Peyer's patch (tissue), 4 donors: ENCODE data around the gene GK.

ENCODE experiments used
- CTCF ChIP-seq, 6 experiments: fragments of 450-650 bp in 4 of 6; fragments of 200-600 bp in 2 of 6; sonication (generic) in 1 of 6; IDR thresholded peaks; one replicate each; pipeline ENCODE4 v1.5.1; 2017 to 2019; ENCODE audit warnings: antibody characterized with exemption in 6 of 6, mild to moderate bottlenecking in 3 of 6, moderate library complexity in 1 of 6
- POLR2A ChIP-seq, 2 donors: fragments of 450-650 bp; IDR thresholded peaks; one replicate each; pipeline ENCODE4 v1.5.1; 2017; ENCODE audit warnings: antibody characterized with exemption in 2 of 2, mild to moderate bottlenecking in 2 of 2, moderate library complexity in 2 of 2

GRCh38 chrX:30751497-30751896 is 98.3 kb downstream of the GK start:
- TF ChIP-seq CTCF (IDR thresholded peaks at IDR 0.05) (no peak), POLR2A (IDR thresholded peaks at IDR 0.05) (no peak)
